Lower leg skin (tissue), 3 donors: Measurements from ENCODE around the gene NDUFB7.

Experiments
- POLR2A ChIP-seq, 2 donors: fragments of 450-650 bp; IDR thresholded peaks; one replicate each; pipeline ENCODE4 v1.6.1; 2016 to 2017; ENCODE audit warnings: antibody characterized with exemption in 2 of 2, mild to moderate bottlenecking in 1 of 2, moderate library complexity in 1 of 2
- TF ChIP-seq, protein P1 (sequence below), 3 donors: fragments of 450-650 bp; IDR thresholded peaks; one replicate each; pipeline ENCODE4 v1.5.1; 2016; ENCODE audit warnings: antibody characterized with exemption in 3 of 3, mild to moderate bottlenecking in 3 of 3, moderate library complexity in 2 of 3

DNA sequence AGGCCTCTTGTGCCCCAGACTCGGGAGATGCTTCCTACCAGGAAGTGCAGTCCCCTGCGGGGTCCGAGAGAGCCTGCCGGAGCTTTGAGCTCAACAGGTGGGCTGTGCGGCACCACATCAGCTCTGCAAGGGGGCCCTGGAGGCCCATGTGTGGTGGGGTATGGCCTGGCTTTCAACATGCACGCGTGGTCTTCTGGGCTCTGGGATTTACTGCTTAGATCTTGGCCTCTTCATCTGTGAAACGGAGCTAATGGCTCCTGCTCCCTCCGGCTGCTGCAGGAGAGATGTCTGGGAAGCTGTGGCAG lies 18.0 kb downstream of the NDUFB7 start:
- no peak for TF ChIP-seq POLR2A (IDR thresholded peaks at IDR 0.05)
- TF ChIP-seq, protein P1, sequence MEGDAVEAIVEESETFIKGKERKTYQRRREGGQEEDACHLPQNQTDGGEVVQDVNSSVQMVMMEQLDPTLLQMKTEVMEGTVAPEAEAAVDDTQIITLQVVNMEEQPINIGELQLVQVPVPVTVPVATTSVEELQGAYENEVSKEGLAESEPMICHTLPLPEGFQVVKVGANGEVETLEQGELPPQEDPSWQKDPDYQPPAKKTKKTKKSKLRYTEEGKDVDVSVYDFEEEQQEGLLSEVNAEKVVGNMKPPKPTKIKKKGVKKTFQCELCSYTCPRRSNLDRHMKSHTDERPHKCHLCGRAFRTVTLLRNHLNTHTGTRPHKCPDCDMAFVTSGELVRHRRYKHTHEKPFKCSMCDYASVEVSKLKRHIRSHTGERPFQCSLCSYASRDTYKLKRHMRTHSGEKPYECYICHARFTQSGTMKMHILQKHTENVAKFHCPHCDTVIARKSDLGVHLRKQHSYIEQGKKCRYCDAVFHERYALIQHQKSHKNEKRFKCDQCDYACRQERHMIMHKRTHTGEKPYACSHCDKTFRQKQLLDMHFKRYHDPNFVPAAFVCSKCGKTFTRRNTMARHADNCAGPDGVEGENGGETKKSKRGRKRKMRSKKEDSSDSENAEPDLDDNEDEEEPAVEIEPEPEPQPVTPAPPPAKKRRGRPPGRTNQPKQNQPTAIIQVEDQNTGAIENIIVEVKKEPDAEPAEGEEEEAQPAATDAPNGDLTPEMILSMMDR (IDR thresholded peaks at IDR 0.05) = no peak
